GM19193 (cell line): Measurements from ENCODE around the gene HRK.

Experiments used
- POLR2A ChIP-seq: IDR thresholded peaks from 4 replicates; pipeline ENCODE4 v1.6.1; 2011; ENCODE audit not compliant: insufficient read depth, insufficient read length; ENCODE audit errors: extremely low read depth

HRK gene

DNA sequence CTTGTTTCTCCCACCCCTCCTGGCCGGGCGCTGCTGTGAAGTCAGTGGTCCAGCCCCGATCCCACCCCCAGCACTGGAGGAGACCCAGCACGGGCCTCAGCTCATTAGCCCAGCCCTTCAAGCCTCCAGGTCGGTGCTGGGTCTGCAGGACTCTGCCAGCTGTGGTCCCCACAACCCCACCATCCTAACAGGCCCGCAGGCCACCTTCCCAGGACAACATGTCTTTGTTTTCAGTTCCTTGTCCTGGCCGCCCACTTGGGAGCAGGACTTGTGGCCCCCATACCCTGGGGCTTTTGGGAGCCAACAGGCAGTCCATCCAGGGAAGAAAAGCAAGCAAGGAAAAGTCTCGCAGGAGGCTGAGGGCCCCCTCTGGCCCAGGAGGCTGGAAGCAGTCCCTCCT lies 60.0 kb downstream of the HRK start:
- TF ChIP-seq POLR2A, result no peak

DNA sequence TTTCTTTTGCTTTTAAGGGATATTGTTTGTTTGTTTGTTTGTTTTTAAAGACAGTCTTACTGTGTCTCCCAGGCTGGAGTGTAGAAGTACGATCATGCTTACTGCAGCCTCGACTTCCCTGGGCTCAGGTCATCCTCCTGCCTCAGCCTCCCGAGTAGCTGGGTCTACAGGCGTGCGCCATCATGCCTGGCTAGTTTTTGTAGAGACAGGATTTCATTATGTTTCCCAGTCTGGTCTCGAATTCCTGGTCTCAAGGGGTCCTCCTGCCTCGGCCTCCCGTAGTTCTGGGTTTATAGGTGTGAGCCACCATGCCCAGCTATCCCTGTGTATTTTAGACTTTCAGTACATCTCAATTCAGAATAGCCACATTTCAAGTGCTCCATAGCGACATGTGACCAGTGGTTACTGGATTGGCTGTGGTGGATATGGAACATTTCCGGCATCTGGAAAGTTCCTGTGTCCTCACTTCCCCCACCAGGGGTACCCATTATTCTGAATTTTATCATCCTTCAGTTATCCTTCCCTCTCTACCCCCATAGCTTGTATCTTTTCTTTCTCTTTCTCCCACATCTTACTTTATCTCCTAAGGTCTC lies 61.1 kb downstream of the HRK start:
- no peak for TF ChIP-seq POLR2A

DNA sequence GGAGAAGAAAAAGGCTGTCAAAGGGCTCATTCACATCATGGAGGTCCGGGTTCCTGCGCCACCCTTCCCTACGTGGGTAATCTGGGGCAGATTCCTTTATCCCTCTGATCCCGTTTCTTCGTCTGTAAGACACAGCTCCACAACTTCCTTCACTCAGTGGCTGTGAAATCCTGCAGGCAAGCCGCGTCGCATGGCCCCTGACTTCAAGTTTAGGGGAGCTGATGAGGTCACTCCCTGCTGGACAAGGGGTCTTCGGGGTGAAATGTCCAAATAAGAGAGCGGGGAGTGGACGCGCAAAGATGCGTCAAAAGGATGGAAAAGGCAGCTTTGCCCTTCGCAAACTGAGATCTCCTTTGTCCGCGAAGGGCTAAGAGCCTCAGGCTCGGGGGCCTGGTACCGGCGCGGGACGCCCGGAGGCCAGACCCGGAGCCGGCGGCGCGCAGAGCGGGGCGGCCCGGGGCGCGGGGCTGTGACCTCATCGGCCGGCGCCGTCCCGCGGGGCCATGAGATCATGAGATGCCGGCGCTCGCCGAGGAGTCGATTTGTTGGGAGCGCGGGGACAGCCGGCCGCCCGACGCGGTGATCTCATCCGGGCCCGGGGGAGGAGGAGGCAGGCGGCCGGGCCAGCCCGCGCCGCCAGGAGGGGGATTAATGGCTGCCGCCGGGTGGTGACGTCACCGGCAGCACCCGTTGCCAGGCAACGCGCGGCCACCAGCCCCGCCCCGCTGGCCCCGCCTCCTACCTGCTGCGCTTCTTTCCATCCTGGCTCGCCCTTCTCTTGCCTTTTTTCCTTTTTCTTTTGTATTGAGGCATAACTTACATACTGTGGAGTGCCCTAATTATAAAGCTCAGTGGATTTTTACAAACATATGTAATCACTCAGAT lies 62.1 kb downstream of the HRK start:
- peak; percentile 81 for TF ChIP-seq POLR2A

DNA sequence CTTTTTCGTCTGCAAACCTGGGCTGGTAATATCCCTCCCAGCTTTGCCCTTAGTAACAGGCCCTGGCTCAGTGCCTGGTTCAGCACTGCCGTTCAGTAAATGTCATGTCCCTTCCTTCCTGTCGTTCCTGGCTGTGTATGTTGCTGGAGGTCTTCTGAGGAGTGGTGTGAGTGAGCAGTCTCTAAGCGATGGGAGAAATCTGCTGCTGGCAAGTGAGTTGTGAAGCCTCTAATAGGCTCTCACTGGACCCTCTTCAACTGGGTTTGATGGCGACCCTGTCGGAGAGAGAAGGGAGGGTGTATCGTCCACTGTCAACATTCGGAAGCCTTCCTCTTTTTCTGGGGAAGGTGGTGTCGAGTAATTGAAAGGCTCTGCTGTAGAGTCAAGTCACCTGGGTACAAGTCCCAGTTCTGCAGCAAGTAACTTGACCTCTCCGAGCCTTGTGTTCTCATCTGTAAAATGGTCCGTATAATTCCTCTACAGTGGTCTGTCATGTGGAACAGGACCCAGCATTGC lies 62.8 kb downstream of the HRK start:
- TF ChIP-seq POLR2A, result no peak

DNA sequence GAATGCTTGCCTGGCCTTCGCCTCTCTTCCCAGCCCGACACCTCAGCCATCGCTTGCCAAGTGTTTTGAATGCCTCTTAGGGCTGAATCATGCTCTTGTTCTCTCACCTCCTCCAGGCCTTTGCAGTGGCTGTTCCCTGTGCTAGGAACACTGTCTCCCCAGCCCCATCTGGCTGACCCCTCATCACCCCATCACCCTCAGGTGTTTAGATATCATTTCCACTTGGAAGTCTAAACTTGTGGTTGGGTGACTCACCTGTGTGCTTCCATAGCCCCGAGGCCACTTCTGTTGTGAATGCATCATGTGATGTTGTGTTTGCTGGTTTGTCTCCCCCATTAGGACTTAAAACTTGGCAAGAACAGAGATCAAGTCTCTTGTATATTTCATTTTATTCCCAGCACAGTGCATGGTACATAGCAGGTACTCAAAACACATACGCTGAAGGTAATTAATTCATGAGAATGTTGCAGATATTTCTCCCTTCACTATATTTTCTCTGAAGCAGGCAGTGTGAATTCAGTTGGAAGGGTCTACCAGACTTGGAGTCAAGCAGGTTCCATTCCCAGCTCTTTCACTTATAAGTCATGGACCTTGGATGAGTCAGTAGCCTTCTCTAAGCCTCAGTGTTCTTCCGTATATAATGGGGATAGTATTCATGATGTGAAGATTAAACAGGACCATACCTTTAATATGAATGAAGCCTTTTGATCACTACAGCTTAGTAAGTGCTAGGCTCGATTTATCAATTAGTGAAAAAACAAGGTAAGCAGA lies 67.8 kb downstream of the HRK start:
- no peak for TF ChIP-seq POLR2A

DNA sequence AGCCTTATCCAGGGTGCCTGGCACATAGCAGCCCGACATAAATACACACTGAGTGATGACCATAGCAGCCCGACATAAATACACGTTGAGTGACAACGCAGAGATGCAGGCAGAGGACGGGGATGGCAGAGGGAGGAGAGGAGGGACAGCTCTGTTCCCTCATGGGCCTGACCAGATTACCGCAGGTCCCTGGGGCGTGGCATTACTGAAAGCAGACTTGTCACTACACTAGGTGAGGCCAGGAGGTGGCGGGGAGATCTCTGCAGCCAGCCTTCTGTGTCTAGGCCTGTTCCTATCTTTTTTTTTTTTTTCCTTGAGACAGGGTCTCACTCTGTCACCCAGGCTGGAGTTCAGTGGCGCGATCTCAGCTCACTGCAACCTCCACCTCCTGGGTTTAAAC lies 69.0 kb downstream of the HRK start:
- TF ChIP-seq POLR2A, result no peak

DNA sequence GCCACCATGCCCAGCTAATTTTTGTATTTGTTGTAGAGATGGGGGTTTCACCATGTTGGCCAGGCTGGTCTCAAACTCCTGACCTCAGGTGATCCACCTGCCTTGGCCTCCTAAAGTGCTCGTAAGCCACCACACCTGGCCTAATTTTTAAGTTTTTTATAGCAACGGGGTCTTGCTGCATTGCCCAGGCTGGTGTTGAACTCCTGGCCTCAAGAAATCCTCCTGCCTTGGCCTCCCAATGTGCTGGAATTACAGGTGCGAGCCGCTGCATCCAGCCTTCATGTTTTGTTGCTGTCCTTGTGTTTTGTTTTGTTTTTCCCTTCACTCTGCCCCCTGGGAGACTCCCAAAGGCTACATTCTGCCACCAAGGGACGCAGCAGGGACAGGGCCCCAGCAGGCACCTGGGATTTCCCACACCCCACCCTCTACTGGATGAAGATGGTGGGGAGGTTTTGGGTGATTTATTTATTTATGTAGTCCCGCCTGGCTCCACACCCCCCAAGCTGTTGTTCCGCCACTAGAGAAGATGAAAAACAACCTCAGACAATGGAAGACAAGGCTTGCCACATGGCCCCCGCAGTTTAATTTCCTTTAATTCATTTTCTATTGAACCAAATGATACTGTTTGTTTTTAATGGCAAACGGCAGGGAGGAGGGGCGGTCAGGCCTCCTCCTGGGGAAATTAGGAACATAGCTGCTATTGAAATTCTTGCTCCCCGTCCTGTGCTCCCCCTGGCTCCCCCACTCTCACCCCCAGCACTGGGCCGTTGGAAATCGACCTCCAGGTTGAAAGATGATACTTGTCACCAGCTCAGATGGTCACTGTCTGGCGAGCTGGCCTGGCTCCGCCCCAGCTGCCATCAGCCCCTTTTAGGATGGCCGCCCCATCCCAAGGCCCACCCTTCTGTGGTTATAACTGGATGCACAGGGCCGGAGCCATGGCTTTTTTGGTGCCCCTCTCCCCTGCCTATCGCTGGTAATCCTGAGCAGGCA lies 72.8 kb downstream of the HRK start:
- TF ChIP-seq POLR2A, result no peak

DNA sequence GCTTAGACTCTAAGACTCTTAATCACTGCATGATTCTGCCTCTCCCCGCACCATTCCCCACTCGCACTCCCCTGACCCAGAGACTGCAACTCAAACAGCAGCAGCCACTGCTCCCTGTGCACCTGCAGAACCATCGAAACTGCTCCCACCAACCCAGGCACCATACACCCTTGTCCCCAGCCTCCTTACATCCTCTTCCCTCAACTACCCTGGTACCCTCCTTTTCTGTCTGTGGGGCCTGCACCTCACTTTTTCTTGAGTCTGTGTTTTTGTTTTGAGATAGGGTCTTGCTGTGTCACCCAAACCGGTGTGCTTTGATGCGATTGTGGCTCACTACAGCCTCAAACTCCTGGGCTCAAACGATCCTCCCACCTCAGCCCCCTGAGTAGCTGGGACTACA lies 73.7 kb downstream of the HRK start:
- TF ChIP-seq POLR2A, result no peak

DNA sequence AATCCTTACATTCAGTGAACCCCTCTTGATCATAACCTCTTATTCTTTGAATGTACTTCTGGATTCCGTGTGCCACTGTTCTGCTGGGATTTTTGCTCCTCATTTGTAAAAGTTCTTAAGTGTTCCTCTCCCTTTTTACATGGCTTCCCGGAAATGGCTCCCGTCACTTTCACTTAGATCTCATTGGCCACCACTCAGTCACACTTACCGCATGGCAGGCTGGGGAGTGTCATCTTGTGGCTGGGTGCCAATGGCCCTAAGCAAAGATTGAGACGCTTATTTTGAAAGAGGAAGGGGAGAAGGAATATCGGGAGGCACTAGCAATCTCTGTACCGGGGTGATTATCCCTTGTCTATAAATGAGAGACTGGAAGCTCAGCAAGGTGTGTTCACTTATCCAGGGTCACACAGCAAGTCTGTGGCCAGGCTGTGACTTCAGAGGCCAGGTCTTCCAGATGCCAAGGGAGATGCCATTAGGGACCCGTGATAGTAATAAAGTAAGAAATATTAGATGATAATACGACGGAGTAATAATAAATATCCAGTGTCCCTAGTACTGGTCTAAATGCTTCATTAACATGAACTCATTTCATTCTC lies 74.3 kb downstream of the HRK start:
- no peak for TF ChIP-seq POLR2A
